A549 treated with DMSO at 1 μM for 4 hours (cell line): ENCODE results near the gene PVALEF. TPM values are rescaled to one million over a fixed set of nuclear protein-coding genes. Genes with fewer than 3 reads are reported as not detected.

Experiments
- total RNA-seq: library from RNA; stranded (reverse); fragments of 200-300 nt; extraction: Qiagen RNA extraction; gene quantifications from 5 replicates; pipeline ENCODE4 v1.2.3, GENCODE V29; 2022; ENCODE audit warnings: low read depth

The PVALEF gene
- total RNA-seq: not detected in 5 replicates

DNA sequence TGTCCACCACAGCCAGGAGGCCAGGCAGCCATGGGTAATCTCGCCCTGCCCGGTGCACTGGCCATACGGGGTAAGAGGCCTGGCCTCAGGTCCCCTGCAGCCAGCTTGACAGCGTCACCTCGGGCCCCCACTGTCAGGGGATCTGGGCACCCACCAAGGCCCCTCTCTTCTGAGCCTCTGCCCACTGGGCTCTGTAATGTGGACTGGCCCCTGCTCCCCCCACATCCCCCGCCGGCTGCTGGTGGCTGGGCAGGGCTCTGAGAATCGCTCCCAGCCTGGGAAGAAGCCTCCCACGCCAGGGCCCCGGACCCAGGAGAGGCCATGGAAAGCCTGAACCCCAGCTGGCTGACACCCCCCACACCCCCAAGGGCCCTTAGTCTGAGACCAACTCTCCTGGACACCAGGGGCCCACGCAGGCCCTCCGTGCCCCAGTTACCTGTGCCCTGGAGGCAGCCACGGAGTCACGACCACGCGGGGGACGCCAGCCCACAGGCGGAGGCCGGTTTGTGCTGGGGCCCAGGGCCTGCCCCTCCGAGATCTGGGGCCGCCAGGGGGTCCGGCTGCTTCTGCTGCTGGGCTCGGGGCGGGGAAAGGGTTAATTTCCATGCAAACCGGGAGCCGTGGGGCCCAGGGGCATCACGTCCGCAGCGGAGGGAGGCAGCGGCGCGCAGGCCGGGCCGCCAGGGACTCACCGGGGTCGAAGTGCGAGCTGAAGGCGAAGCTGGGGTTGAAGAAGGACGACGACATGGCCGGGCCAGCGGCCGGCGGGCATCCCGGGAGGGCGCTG, at the start of gene PVALEF:
PVALEF (plus strand) TSS at position 262 of the 787 bp plus-strand sequence. CDS start 15,720 bp downstream, outside the sequence.

DNA sequence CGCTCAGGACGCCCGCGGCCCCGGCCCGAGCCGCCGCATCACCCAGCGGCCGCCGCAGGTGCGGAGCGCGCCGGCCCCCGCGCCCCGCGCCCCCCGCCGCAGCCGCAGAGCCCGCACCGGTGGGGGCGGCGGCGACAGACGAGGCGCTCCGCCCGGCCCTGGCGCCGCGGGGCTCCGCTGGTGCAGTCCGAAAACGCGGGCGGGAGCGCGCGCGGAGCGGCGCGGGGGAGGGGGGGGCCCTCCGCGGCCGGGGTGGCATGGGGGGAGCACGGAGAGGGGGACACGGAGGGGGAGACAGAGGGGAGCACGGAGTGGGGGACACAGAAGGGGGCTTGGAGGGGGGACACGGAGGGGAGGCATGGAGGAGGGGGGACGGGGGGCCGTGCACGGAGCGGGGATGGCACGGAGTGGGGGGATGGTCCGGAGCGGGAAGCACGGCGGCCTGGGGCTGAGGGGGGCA, 756 bp downstream of the PVALEF start, which contains the start of gene AATK:
AATK (minus strand) TSS at position 189 of the 460 bp plus-strand sequence. CDS start 229 bp downstream, outside the sequence.

DNA sequence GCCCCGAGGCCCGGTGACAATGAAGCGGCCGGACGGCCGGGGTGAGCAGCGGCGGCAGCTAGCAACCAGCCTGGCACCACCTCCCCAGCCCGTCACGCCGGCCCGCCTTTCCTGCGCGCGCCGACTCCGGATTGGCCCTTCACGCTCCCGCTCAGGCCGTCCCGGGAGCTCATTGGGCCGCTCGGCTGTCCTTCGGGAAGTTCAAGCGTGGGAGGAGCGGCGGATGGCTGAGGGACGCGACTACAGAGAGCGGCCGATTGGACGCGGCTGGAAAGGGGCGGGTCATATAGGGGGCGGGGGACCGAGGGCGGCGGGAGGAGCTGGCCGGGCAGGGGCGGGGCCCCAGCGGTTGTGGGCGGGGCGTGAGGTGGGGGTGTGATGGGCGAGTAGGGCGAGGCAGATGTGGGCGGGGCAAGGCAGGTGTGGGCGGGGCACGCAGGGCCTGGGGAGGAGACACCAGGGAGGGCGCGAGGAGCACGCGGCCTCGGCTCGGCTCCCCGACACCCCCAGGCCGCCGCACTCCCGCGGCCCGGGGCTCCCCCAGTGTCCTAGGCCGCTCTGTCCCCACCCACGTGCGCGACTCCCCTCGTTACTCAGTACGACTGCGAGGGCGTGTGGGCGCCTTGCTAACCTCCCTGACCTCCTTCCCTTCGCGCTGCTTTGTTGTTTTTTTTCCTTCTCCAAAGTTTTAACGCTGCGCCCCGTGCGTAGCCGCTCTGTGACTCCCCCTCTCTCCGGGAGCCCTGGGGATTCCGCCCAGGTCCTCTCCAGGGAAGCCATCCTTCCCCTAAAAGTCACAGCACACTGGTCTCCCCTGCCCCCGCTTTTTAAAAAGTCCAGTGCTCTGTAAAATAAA, 57.8 kb downstream of the PVALEF start, which contains the start of gene CEP131:
CEP131 (minus strand) TSS at position 60 of the 856 bp plus-strand sequence. CDS start 2,909 bp downstream, outside the sequence.

Other genes starting within 250 kb of the PVALEF start
- 28.1 to 35.8 TPM (median 32.2 TPM) in 5 replicates for gene CHMP6, start 173.7 kb upstream of the PVALEF start, total RNA-seq
- 55.3 to 75.1 TPM (median 58.0 TPM) in 5 replicates for gene BAIAP2, start 130.4 kb upstream of the PVALEF start, total RNA-seq
- 0.42 to 0.61 TPM (median 0.49 TPM) in 5 replicates for gene AATK, start 714 bp downstream of the PVALEF start, total RNA-seq
- gene CEP131, start 57.5 kb downstream of the PVALEF start, total RNA-seq: 5.7 to 10.6 TPM (median 8.3 TPM) in 5 replicates
- 15.5 to 31.5 TPM (median 28.2 TPM) in 5 replicates for gene TEPSIN, start 73.5 kb downstream of the PVALEF start, total RNA-seq
- gene NDUFAF8, start 73.8 kb downstream of the PVALEF start, total RNA-seq: 108 to 230 TPM (median 200 TPM) in 5 replicates
- gene SLC38A10, start 129.8 kb downstream of the PVALEF start, total RNA-seq: 53.1 to 82.4 TPM (median 73.3 TPM) in 5 replicates
- gene BAHCC1, start 229.9 kb downstream of the PVALEF start, total RNA-seq: 11.8 to 16.3 TPM (median 15.8 TPM) in 5 replicates